GM12891 (cell line): Measurements from ENCODE around the gene LCE3D.

Experiments used
- POLR2A ChIP-seq: IDR thresholded peaks from 2 replicates; pipeline ENCODE4 v1.6.1; 2011; ENCODE audit warnings: low read depth, low read length, control low read depth
- POLR2AphosphoS5 ChIP-seq: IDR thresholded peaks from 2 replicates; pipeline ENCODE4 v1.6.1; 2011; ENCODE audit warnings: low read depth, low read length, control low read depth
- POU2F2 ChIP-seq: IDR thresholded peaks from 2 replicates; pipeline ENCODE4 v1.6.1; 2011; ENCODE audit warnings: low read depth, mild to moderate bottlenecking, control low read depth, low read length, moderate library complexity
- SPI1 ChIP-seq: IDR thresholded peaks from 2 replicates; pipeline ENCODE4 v1.6.1; 2011; ENCODE audit warnings: low read depth, low read length, control low read depth
- TAF1 ChIP-seq: IDR thresholded peaks from 2 replicates; pipeline ENCODE4 v1.6.1; 2011; ENCODE audit warnings: low read depth, low read length, control low read depth

- TF ChIP-seq POLR2A (no peak), TAF1 (no peak), POLR2AphosphoS5 (no peak), POU2F2 (no peak), SPI1 (no peak)
These were observed 40.4 kb downstream of the LCE3D start for GRCh38 chr1:152539901-152540300.
